Gastroesophageal sphincter (tissue), 4 donors: ENCODE results near the gene GJC1. TPM values are rescaled to one million over a fixed set of nuclear protein-coding genes. Genes with fewer than 3 reads are reported as not detected.

ENCODE experiments used
- ATAC-seq: fragments of 150-250 bp; one replicate; pipeline ENCODE4 v1.9.1; 2016; ENCODE audit warnings: mild to moderate bottlenecking, moderate library complexity
- H3K27ac ChIP-seq, 4 donors: fragments of 200-600 bp; sonication (generic) in 3 of 4; 1 replicate in 3 of 4; 2 replicates in 1 of 4; pipeline ENCODE4 v1.5.1; 2016 to 2019
- H3K27me3 ChIP-seq: fragments of 200-600 bp; sonication (generic); one replicate; pipeline ENCODE4 v1.5.1; 2019
- H3K36me3 ChIP-seq, 2 donors: fragments of 200-600 bp; sonication (generic); one replicate each; pipeline ENCODE4 v1.5.1; 2019; ENCODE audit warnings: control low read depth in 1 of 2
- H3K4me1 ChIP-seq, 3 donors: fragments of 200-600 bp; sonication (generic); 1 replicate in 2 of 3; 2 replicates in 1 of 3; pipeline ENCODE4 v1.5.1; 2016 to 2019; ENCODE audit warnings: control low read depth in 2 of 3
- H3K4me3 ChIP-seq, 2 donors: fragments of 200-600 bp; sonication (generic); one replicate each; pipeline ENCODE4 v1.5.1; 2019; ENCODE audit warnings: mild to moderate bottlenecking in 1 of 2, moderate library complexity in 1 of 2
- H3K9me3 ChIP-seq, 3 donors: fragments of 200-600 bp; sonication (generic); one replicate each; pipeline ENCODE4 v1.5.1; 2017 to 2019; ENCODE audit warnings: control low read depth in 2 of 3
- CTCF ChIP-seq, 4 experiments: fragments of 200-600 bp in 2 of 4; fragments of 450-650 bp in 2 of 4; sonication (generic) in 1 of 4; IDR thresholded peaks; one replicate each; pipeline ENCODE4 v1.5.1; 2017 to 2019; ENCODE audit warnings: antibody characterized with exemption in 4 of 4, mild to moderate bottlenecking in 2 of 4, moderate library complexity in 2 of 4
- EP300 ChIP-seq: sonication (generic); formaldehyde crosslinking; IDR thresholded peaks from one replicate; pipeline ENCODE4 v1.6.1; 2017; ENCODE audit warnings: antibody characterized with exemption, mild to moderate bottlenecking
- POLR2A ChIP-seq, 2 donors: fragments of 450-650 bp; IDR thresholded peaks; one replicate each; pipeline ENCODE4 v1.6.1; 2017; ENCODE audit warnings: antibody characterized with exemption in 2 of 2, mild to moderate bottlenecking in 2 of 2, moderate library complexity in 1 of 2
- POLR2AphosphoS5 ChIP-seq: sonication (generic); formaldehyde crosslinking; IDR thresholded peaks from one replicate; pipeline ENCODE4 v1.6.1; 2017; ENCODE audit warnings: antibody characterized with exemption
- WGBS, 2 donors: methylation state at CpG; one replicate each; pipeline ENCODE4 v1.1.5; 2018; ENCODE audit warnings: low coverage in 1 of 2; 5-methylcytosine and 5-hydroxymethylcytosine counted together
- total RNA-seq, 4 donors: library from RNA; depleted of rRNA; stranded (reverse); fragments of >200 nt; gene quantifications; one replicate each; pipeline ENCODE4 v1.1.0, GENCODE V29; 2016

GJC1 gene
- total RNA-seq = 10 to 100 TPM; 28.2 to 78.3 (median 44.5) TPM

GRCh38 chr17:44829523-44830358 is at the start of gene GJC1:
GJC1 (minus strand) TSS chr17:44830287; CDS start chr17:44805817, 24,470 bp downstream.
- peak within 1 kb of the TSS; percentile 78 to 86 for H3K4me3 ChIP-seq
- H3K27ac ChIP-seq = peak within 1 kb of the TSS; percentile 75 to 98 (median 94)
- H3K4me1 ChIP-seq = peaks cover 0 to 60% (median 4%) of the 10 kb centered on the region in 3 donors
- WGBS, 2 donors = no CpG with 5 or more reads among the region's 123 CpGs
- no peaks in the 10 kb centered on the region for H3K9me3 ChIP-seq
- H3K27me3 ChIP-seq = peaks cover 49% of the 10 kb centered on the region
- TF ChIP-seq POLR2A (IDR thresholded peaks at IDR 0.05) (peak; percentile 24 to 48), CTCF (IDR thresholded peaks at IDR 0.05) (no peak), POLR2AphosphoS5 (no peak)
- ATAC-seq = peak; percentile 75
- no peaks in the 10 kb centered on the region for H3K36me3 ChIP-seq

GRCh38 chr17:44879376-44879775 is 49.3 kb upstream of the GJC1 start:
- Histone ChIP-seq H3K27ac (no peak overlapping the region), H3K4me1 (no peaks in the 10 kb centered on the region), H3K9me3 (no peaks in the 10 kb centered on the region), H3K36me3 (peaks cover 3 to 100% of the 10 kb centered on the region in 2 donors), H3K27me3 (no peaks in the 10 kb centered on the region), H3K4me3 (no peak overlapping the region)
- TF ChIP-seq POLR2AphosphoS5 (no peak), POLR2A (IDR thresholded peaks at IDR 0.05) (no peak), CTCF (IDR thresholded peaks at IDR 0.05) (no peak), EP300 (no peak)
- no peak for ATAC-seq
- 78 to 84% methylated on average over 4 to 5 of the region's 6 CpGs for WGBS, 2 donors

GRCh38 chr17:44878627-44879221 is 48.6 kb upstream of the GJC1 start:
- Histone ChIP-seq H3K4me3 (no peak overlapping the region), H3K9me3 (no peaks in the 10 kb centered on the region), H3K36me3 (peaks cover 3 to 100% of the 10 kb centered on the region in 2 donors), H3K4me1 (no peaks in the 10 kb centered on the region), H3K27ac (no peak overlapping the region), H3K27me3 (no peaks in the 10 kb centered on the region)
- WGBS, 2 donors = 39 to 53% methylated on average over 6 of the region's 6 CpGs
- no peak for TF ChIP-seq POLR2A (IDR thresholded peaks at IDR 0.05)
- TF ChIP-seq CTCF (IDR thresholded peaks at IDR 0.05) = peak; percentile 58 to 69 (median 61)
- ATAC-seq = no peak

- 82 to 100% methylated on average over 1 to 5 of the region's 5 CpGs for WGBS, 2 donors
- Histone ChIP-seq H3K9me3 (no peaks in the 10 kb centered on the region), H3K27ac (no peak overlapping the region), H3K27me3 (no peaks in the 10 kb centered on the region), H3K4me1 (peaks cover 0 to under 1% (median 0%) of the 10 kb centered on the region in 3 donors), H3K36me3 (peaks cover 3 to 99% of the 10 kb centered on the region in 2 donors), H3K4me3 (no peak overlapping the region)
- no peak for TF ChIP-seq EP300
- ATAC-seq = no peak
Measured at GRCh38 chr17:44877121-44877520, 47.0 kb upstream of the GJC1 start.

- WGBS, 2 donors = 85 to 100% methylated on average over 1 to 2 of the region's 6 CpGs
- TF ChIP-seq EP300 (no peak), POLR2A (IDR thresholded peaks at IDR 0.05) (no peak), CTCF (IDR thresholded peaks at IDR 0.05) (no peak), POLR2AphosphoS5 (no peak)
- no peak for ATAC-seq
- peaks cover 0 to 5% (median 0%) of the 10 kb centered on the region in 3 donors for H3K4me1 ChIP-seq
- H3K27me3 ChIP-seq = no peaks in the 10 kb centered on the region
- no peak overlapping the region for H3K4me3 ChIP-seq
- peaks cover 3 to 99% of the 10 kb centered on the region in 2 donors for H3K36me3 ChIP-seq
- H3K9me3 ChIP-seq = no peaks in the 10 kb centered on the region
- no peak overlapping the region for H3K27ac ChIP-seq
Measured at GRCh38 chr17:44875761-44876160, 45.7 kb upstream of the GJC1 start.
